Stimulated activated CD8-positive, alpha-beta memory T cell treated with anti-CD3 and anti-CD28 coated beads, Interleukin-7, amount 100 ng/mL, for 24 hours (primary cell): Measurements from ENCODE around the gene IRX6.

ENCODE experiments used
- DNase-seq: peaks from one replicate; pipeline ENCODE4 v3.0.0-alpha.2; 2020; ENCODE audit warnings: low read depth

IRX6 gene

GRCh38 chr16:55324285-55325079 lies 479 bp downstream of the IRX6 start:
- no peak for DNase-seq

GRCh38 chr16:55325080-55325447 lies 1.1 kb downstream of the IRX6 start:
- DNase-seq = no peak

GRCh38 chr16:55325458-55326109 lies 1.6 kb downstream of the IRX6 start:
- DNase-seq = no peak

GRCh38 chr16:55326261-55327092 lies 2.5 kb downstream of the IRX6 start:
- no peak for DNase-seq

- DNase-seq = no peak
These were observed 4.9 kb downstream of the IRX6 start for GRCh38 chr16:55328611-55329569.

GRCh38 chr16:55329791-55330428 lies 5.9 kb downstream of the IRX6 start:
- no peak for DNase-seq

- no peak for DNase-seq
These were observed 7.0 kb downstream of the IRX6 start for GRCh38 chr16:55330781-55331647.

GRCh38 chr16:55331648-55332185 lies 7.7 kb downstream of the IRX6 start:
- DNase-seq = no peak

- no peak for DNase-seq
These were observed 9.7 kb downstream of the IRX6 start for GRCh38 chr16:55333684-55334083.

GRCh38 chr16:55338646-55339045 lies 14.6 kb downstream of the IRX6 start:
- no peak for DNase-seq

GRCh38 chr16:55340445-55340844 lies 16.4 kb downstream of the IRX6 start:
- DNase-seq = no peak

GRCh38 chr16:55341681-55342080 lies 17.7 kb downstream of the IRX6 start:
- no peak for DNase-seq

GRCh38 chr16:55346475-55346874 lies 22.5 kb downstream of the IRX6 start:
- DNase-seq = no peak

- DNase-seq = no peak
These were observed 25.9 kb downstream of the IRX6 start for GRCh38 chr16:55349867-55350266.

GRCh38 chr16:55350984-55351383 lies 27.0 kb downstream of the IRX6 start:
- no peak for DNase-seq

- no peak for DNase-seq
These were observed 27.9 kb downstream of the IRX6 start for GRCh38 chr16:55351936-55352335.

GRCh38 chr16:55357241-55357640 lies 33.2 kb downstream of the IRX6 start:
- no peak for DNase-seq

GRCh38 chr16:55359946-55360345 lies 35.9 kb downstream of the IRX6 start:
- DNase-seq = no peak

GRCh38 chr16:55364811-55365210 lies 40.8 kb downstream of the IRX6 start:
- no peak for DNase-seq

- DNase-seq = no peak
These were observed 43.4 kb downstream of the IRX6 start for GRCh38 chr16:55367301-55367811.
